ENCODE measurements around the gene FBRSL1.

FBRSL1 gene

GRCh38 chr12:132455565-132455964 is 34.4 kb upstream of the FBRSL1 start:
- TF ChIP-seq GABPA (IDR thresholded peaks at IDR 0.05; ENCODE audit: low read depth) (no peak), SPI1 (IDR thresholded peaks at IDR 0.05; ENCODE audit: borderline replicate concordance, low read depth) (no peak), POLR2AphosphoS5 (IDR thresholded peaks at IDR 0.05; ENCODE audit: low read depth) (no peak)
- TF ChIP-seq, protein P1, sequence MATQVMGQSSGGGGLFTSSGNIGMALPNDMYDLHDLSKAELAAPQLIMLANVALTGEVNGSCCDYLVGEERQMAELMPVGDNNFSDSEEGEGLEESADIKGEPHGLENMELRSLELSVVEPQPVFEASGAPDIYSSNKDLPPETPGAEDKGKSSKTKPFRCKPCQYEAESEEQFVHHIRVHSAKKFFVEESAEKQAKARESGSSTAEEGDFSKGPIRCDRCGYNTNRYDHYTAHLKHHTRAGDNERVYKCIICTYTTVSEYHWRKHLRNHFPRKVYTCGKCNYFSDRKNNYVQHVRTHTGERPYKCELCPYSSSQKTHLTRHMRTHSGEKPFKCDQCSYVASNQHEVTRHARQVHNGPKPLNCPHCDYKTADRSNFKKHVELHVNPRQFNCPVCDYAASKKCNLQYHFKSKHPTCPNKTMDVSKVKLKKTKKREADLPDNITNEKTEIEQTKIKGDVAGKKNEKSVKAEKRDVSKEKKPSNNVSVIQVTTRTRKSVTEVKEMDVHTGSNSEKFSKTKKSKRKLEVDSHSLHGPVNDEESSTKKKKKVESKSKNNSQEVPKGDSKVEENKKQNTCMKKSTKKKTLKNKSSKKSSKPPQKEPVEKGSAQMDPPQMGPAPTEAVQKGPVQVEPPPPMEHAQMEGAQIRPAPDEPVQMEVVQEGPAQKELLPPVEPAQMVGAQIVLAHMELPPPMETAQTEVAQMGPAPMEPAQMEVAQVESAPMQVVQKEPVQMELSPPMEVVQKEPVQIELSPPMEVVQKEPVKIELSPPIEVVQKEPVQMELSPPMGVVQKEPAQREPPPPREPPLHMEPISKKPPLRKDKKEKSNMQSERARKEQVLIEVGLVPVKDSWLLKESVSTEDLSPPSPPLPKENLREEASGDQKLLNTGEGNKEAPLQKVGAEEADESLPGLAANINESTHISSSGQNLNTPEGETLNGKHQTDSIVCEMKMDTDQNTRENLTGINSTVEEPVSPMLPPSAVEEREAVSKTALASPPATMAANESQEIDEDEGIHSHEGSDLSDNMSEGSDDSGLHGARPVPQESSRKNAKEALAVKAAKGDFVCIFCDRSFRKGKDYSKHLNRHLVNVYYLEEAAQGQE (IDR thresholded peaks at IDR 0.05; ENCODE audit: insufficient replicate concordance, low read depth) = no peak
- TF ChIP-seq, protein P2, sequence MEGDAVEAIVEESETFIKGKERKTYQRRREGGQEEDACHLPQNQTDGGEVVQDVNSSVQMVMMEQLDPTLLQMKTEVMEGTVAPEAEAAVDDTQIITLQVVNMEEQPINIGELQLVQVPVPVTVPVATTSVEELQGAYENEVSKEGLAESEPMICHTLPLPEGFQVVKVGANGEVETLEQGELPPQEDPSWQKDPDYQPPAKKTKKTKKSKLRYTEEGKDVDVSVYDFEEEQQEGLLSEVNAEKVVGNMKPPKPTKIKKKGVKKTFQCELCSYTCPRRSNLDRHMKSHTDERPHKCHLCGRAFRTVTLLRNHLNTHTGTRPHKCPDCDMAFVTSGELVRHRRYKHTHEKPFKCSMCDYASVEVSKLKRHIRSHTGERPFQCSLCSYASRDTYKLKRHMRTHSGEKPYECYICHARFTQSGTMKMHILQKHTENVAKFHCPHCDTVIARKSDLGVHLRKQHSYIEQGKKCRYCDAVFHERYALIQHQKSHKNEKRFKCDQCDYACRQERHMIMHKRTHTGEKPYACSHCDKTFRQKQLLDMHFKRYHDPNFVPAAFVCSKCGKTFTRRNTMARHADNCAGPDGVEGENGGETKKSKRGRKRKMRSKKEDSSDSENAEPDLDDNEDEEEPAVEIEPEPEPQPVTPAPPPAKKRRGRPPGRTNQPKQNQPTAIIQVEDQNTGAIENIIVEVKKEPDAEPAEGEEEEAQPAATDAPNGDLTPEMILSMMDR (IDR thresholded peaks at IDR 0.05; ENCODE audit: insufficient read depth, low read length) = no peak
- H3K4me3 ChIP-seq (replicated peaks; ENCODE audit: insufficient read depth, low read length) = no peak overlapping the region
- no peak overlapping the region for H3K27ac ChIP-seq (replicated peaks)
- DNase-seq (ENCODE audit: low read depth in 1 of 2, low spot score in 1 of 2) = no peak
- peaks cover 19% of the 10 kb centered on the region for H3K27me3 ChIP-seq (ENCODE audit: insufficient read depth, poor library complexity, severe bottlenecking)

DNA sequence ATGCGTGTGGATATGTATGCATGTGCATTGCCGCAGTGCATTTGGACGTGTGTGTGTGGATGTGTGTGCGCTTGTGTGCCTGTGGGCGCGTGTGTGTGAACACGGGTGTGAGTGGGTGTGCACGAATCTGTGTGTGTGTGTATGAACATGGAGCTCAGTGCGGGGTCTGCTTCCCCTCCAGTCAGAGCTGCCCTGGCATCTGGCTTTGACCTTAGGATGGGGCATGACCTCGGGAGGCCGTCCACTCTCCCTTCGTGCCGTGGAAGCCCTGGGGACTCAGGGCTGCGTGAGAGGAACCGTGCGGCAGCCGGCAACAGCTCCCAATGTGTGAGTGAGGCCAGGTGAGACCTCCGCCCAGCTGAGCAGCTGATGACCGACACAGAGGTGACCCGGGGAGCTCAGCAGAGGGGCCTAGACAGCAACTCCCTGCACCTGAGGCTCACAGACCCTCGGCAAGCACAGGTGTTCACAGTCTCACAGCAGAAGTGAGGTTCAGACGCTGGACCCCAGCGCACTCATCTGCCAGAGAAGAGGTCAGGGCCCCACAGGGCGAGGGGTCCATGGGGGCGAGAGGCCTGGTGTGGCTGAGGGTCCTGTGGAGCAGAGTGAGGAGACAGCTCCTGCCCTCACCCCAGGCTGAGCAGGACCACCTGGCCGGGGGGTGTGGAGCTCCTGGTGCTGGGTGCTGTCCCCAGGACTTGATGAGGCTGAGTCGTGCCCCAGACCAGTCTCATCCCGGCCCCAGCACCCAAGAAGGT is 33.6 kb upstream of the FBRSL1 start:
- no peak overlapping the region for H3K4me3 ChIP-seq (replicated peaks; ENCODE audit: insufficient read depth, low read length)
- peaks cover 12% of the 10 kb centered on the region for H3K27me3 ChIP-seq (ENCODE audit: insufficient read depth, poor library complexity, severe bottlenecking)
- TF ChIP-seq POLR2AphosphoS5 (IDR thresholded peaks at IDR 0.05; ENCODE audit: low read depth) (no peak), GABPA (IDR thresholded peaks at IDR 0.05; ENCODE audit: low read depth) (no peak), SPI1 (IDR thresholded peaks at IDR 0.05; ENCODE audit: borderline replicate concordance, low read depth) (no peak)
- TF ChIP-seq, protein P1 (IDR thresholded peaks at IDR 0.05; ENCODE audit: insufficient replicate concordance, low read depth) = no peak
- TF ChIP-seq, protein P2 (IDR thresholded peaks at IDR 0.05; ENCODE audit: insufficient read depth, low read length) = no peak

GRCh38 chr12:132456944-132457495 is 32.9 kb upstream of the FBRSL1 start:
- no peak overlapping the region for H3K27ac ChIP-seq (replicated peaks)
- peaks cover 7% of the 10 kb centered on the region for H3K27me3 ChIP-seq (ENCODE audit: insufficient read depth, poor library complexity, severe bottlenecking)
- H3K4me3 ChIP-seq (replicated peaks; ENCODE audit: insufficient read depth, low read length) = no peak overlapping the region
- TF ChIP-seq GABPA (IDR thresholded peaks at IDR 0.05; ENCODE audit: low read depth) = no peak
- no peak for TF ChIP-seq POLR2AphosphoS5 (IDR thresholded peaks at IDR 0.05; ENCODE audit: low read depth)
- TF ChIP-seq, protein P1 (IDR thresholded peaks at IDR 0.05; ENCODE audit: insufficient replicate concordance, low read depth) = no peak
- no peak for TF ChIP-seq SPI1 (IDR thresholded peaks at IDR 0.05; ENCODE audit: borderline replicate concordance, low read depth)
- TF ChIP-seq, protein P2 (IDR thresholded peaks at IDR 0.05; ENCODE audit: insufficient read depth, low read length) = no peak
- DNase-seq (ENCODE audit: low read depth in 1 of 2, low spot score in 1 of 2) = no peak

More for the DNA sequence above, 33.6 kb upstream of the FBRSL1 start:
- no peak overlapping the region for H3K27ac ChIP-seq (replicated peaks)
- DNase-seq (ENCODE audit: low read depth in 1 of 2, low spot score in 1 of 2) = no peak

All from HL-60 (cell line).